ENCODE measurements around the gene MCF2L. TPM values are rescaled to one million over a fixed set of nuclear protein-coding genes. Genes with fewer than 3 reads are reported as not detected.

Gene MCF2L
- total RNA-seq, 2 donors from 2014 or later, result 47.6 to 64.7 TPM

DNA sequence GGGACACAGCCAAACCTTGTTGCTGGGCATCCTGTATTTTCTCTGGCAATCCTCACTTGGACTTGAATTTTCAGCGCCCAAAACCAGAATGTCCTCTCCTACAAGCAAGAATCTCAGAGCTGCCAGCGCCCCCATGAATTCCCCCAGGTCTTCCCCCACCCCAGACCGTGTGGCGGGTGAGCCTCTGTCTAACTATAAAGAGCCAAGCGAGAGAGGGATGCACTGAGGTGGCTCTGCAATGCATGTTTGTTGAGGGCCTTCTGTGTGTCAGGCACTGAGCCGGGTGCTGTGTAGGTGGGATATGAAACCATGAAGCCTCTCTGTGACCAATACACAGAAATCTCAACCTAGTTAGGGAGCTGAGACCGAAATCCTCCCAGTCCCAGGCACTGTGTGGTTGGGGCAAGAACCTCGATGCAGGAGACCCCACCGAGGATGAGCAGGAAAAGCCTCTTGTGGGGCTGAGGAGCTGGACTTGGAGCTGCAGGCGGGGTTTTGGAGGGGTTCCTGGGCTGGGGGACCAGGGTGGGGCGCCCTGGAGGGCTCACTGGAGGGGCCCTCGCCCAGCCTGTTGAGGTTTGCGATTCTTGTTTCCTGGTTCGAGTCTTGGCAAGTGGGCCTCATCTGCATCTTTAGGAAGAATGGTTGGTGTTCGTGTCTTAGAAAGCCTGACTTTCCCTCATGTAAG is 177.0 kb downstream of the MCF2L start:
- no peaks in the 10 kb centered on the region for H3K27me3 ChIP-seq (replicated peaks; ENCODE audit: insufficient read depth)
- DNase-seq (ENCODE audit: low spot score), result no peak

DNA sequence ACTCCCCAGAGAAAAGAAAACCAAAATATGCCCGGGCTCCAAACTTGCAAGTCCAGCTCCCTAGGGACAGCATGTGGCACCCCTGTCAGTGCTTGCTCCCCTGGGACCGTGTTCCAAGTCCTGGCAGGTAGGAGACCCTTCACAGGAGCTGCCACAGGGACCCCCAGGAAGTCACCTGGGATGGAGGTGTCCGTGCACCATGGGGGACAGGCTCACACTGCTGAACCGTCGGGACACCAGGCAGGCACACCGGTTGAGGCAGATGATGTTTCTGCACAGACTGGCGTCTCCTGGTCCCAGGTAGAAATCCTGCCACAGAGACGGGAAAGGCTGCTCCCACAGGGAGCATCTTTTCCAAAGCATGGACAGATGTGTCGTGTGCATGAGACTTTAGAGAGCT is 177.7 kb downstream of the MCF2L start:
- Histone ChIP-seq H3K4me3 (no peak overlapping the region), H3K27ac (no peak overlapping the region), H3K9me3 (no peaks in the 10 kb centered on the region), H3K4me1 (replicated peaks) (no peaks in the 10 kb centered on the region), H3K27me3 (replicated peaks; ENCODE audit: insufficient read depth) (no peaks in the 10 kb centered on the region), H3K36me3 (no peaks in the 10 kb centered on the region)
- 90% methylated on average over 9 of the region's 9 CpGs for WGBS
- intact Hi-C loops (cut with DNase I), result no loop called here
- TF ChIP-seq CTCF (IDR thresholded peaks at IDR 0.05), result no peak
- no peak for TF ChIP-seq POLR2A (IDR thresholded peaks at IDR 0.05)
- TF ChIP-seq POLR2AphosphoS5 (IDR thresholded peaks at IDR 0.05), result no peak
- no peak for DNase-seq (ENCODE audit: low spot score)

More for the DNA sequence above, 177.0 kb downstream of the MCF2L start:
- H3K9me3 ChIP-seq, result no peaks in the 10 kb centered on the region
- no peak overlapping the region for H3K27ac ChIP-seq
- no peaks in the 10 kb centered on the region for H3K36me3 ChIP-seq
- no peak overlapping the region for H3K4me3 ChIP-seq
- 88% methylated on average over 15 of the region's 15 CpGs for WGBS
- H3K4me1 ChIP-seq (replicated peaks), result no peaks in the 10 kb centered on the region
- no peak for TF ChIP-seq POLR2A (IDR thresholded peaks at IDR 0.05)
- no peak for TF ChIP-seq POLR2AphosphoS5 (IDR thresholded peaks at IDR 0.05)
- no peak for TF ChIP-seq CTCF (IDR thresholded peaks at IDR 0.05)
- intact Hi-C loops (cut with DNase I), result no loop called here

DNA sequence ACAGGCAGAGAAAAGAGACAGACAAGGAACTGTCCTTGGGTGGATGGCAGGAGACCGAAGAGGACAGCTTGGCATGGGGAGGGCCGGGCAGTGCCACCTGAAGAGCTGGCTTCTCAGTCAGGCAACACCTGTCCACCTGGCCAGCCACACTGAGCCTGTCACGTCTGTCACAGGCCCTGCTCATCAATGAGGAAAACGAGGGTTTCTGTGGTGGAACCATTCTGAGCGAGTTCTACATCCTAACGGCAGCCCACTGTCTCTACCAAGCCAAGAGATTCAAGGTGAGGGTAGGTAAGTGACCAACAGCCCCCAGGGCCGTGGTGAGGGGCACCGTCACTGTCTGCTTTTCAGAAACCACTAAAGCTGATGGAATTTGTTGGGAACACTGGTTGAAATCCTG is 178.2 kb downstream of the MCF2L start:
- H3K27ac ChIP-seq, result no peak overlapping the region
- H3K9me3 ChIP-seq, result no peaks in the 10 kb centered on the region
- no peak overlapping the region for H3K4me3 ChIP-seq
- DNase-seq (ENCODE audit: low spot score), result no peak
- no peaks in the 10 kb centered on the region for H3K4me1 ChIP-seq (replicated peaks)
- H3K36me3 ChIP-seq, result no peaks in the 10 kb centered on the region
- TF ChIP-seq CTCF (IDR thresholded peaks at IDR 0.05) (no peak), POLR2AphosphoS5 (IDR thresholded peaks at IDR 0.05) (no peak), POLR2A (IDR thresholded peaks at IDR 0.05) (no peak)
- intact Hi-C loops (cut with DNase I), result no loop called here
- WGBS, result 90% methylated on average over 8 of the region's 8 CpGs
- no peaks in the 10 kb centered on the region for H3K27me3 ChIP-seq (replicated peaks; ENCODE audit: insufficient read depth)

DNA sequence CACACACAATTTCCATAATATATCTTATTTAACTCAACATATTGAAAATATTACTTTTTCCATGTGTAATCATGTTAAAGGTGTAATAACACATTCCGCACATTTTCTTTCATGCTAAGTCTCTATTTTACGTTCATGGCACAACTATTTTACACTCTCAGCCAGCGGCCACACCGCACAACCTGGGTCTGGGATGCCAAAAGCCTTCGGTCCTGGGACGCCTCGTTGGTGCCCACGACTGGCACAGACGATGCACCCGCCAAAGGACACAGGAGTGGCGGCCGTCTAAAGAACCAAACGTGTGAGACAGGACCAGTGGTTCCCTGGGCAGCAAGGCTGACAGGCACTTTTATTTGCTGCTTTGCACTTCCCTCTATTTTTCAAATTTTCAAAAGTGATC is 179.4 kb downstream of the MCF2L start:
- intact Hi-C loops (cut with DNase I), result no loop called here
- WGBS, result 94% methylated on average over 13 of the region's 13 CpGs
- no peaks in the 10 kb centered on the region for H3K4me1 ChIP-seq (replicated peaks)
- no peaks in the 10 kb centered on the region for H3K36me3 ChIP-seq
- H3K27me3 ChIP-seq (replicated peaks; ENCODE audit: insufficient read depth), result no peaks in the 10 kb centered on the region
- H3K27ac ChIP-seq, result no peak overlapping the region
- TF ChIP-seq POLR2A (IDR thresholded peaks at IDR 0.05) (no peak), CTCF (IDR thresholded peaks at IDR 0.05) (no peak), POLR2AphosphoS5 (IDR thresholded peaks at IDR 0.05) (no peak)
- no peaks in the 10 kb centered on the region for H3K9me3 ChIP-seq
- DNase-seq (ENCODE audit: low spot score), result no peak
- no peak overlapping the region for H3K4me3 ChIP-seq

DNA sequence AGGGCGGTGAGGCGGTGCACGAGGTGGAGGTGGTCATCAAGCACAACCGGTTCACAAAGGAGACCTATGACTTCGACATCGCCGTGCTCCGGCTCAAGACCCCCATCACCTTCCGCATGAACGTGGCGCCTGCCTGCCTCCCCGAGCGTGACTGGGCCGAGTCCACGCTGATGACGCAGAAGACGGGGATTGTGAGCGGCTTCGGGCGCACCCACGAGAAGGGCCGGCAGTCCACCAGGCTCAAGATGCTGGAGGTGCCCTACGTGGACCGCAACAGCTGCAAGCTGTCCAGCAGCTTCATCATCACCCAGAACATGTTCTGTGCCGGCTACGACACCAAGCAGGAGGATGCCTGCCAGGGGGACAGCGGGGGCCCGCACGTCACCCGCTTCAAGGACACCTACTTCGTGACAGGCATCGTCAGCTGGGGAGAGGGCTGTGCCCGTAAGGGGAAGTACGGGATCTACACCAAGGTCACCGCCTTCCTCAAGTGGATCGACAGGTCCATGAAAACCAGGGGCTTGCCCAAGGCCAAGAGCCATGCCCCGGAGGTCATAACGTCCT is 180.0 kb downstream of the MCF2L start:
- 94% methylated on average over 33 of the region's 38 CpGs for WGBS
- Histone ChIP-seq H3K4me3 (no peak overlapping the region), H3K27ac (no peak overlapping the region), H3K36me3 (no peaks in the 10 kb centered on the region), H3K27me3 (replicated peaks; ENCODE audit: insufficient read depth) (no peaks in the 10 kb centered on the region), H3K4me1 (replicated peaks) (no peaks in the 10 kb centered on the region), H3K9me3 (no peaks in the 10 kb centered on the region)
- TF ChIP-seq CTCF (IDR thresholded peaks at IDR 0.05), result no peak
- no peak for TF ChIP-seq POLR2A (IDR thresholded peaks at IDR 0.05)
- no peak for TF ChIP-seq POLR2AphosphoS5 (IDR thresholded peaks at IDR 0.05)
- intact Hi-C loops (cut with DNase I), result no loop called here
- DNase-seq (ENCODE audit: low spot score), result no peak
